NCI-H2029 treated with DMSO at 0.1 percent for 48 hours (cell line): Measurements from ENCODE around the gene TGFB1I1.
A peak's percentile ranks its signal among the peaks of the same experiment; 100 is the strongest.
"Not testable (repeated sequence)": the region's sequence is repeated elsewhere in the genome, so short reads cannot be mapped to it uniquely, and the experiment has no call there.

Experiments used
- DNase-seq: peaks from one replicate; lab custom pipeline; 2025; lab: John Stamatoyannopoulos, UW

Gene TGFB1I1

GRCh38 chr16:31487720-31488467 is 15.9 kb downstream of the TGFB1I1 start:
- no peak for DNase-seq

- no peak for DNase-seq
Observed at GRCh38 chr16:31488468-31489297, 16.7 kb downstream of the TGFB1I1 start.

DNA sequence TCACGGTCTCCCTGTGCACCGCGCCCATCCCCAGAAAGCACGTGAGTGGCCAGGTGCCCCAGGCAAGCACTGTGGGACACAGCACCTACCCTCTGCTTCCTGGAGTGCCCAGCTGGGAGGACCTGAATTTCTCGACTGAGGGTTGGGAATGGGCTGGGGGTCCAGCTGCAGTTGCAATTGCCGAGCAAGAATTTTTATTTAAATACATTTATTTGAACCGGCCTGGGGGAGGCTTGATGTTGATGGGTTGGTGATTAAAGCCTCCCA is 17.3 kb downstream of the TGFB1I1 start:
- DNase-seq, result no peak

GRCh38 chr16:31489616-31490584 is 17.9 kb downstream of the TGFB1I1 start:
- no peak for DNase-seq

DNA sequence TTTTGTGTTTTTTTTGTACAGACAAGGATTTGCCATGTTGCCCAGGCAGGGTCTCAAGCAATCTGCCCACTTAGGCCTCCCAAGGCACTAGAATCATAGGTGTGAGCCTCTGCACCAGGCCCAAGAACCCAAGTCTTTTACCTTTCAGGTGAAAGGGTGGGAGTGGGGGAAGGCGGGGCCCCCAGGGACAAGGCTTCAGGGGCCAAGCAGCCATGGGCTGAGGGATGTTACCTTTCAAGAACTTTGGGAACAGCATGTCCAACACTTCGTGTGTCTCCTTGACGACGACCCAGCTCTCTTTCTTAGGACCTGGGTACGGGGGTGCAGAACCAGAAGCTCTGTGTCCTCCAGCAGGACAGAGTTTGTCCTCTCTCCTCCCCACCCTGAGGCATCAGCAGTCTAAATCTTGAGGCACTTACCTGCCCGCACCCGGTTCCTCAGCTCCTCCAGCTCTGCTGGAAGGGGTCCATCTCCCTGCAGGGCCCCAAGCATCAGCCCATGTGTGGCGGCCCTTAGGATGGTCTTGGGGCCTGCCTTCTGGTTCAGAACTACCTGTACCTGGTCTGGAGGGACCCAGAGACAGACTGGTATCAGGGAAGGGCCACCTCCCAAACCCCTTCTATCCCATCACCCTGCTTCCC is 19.9 kb downstream of the TGFB1I1 start:
- no peak for DNase-seq

DNA sequence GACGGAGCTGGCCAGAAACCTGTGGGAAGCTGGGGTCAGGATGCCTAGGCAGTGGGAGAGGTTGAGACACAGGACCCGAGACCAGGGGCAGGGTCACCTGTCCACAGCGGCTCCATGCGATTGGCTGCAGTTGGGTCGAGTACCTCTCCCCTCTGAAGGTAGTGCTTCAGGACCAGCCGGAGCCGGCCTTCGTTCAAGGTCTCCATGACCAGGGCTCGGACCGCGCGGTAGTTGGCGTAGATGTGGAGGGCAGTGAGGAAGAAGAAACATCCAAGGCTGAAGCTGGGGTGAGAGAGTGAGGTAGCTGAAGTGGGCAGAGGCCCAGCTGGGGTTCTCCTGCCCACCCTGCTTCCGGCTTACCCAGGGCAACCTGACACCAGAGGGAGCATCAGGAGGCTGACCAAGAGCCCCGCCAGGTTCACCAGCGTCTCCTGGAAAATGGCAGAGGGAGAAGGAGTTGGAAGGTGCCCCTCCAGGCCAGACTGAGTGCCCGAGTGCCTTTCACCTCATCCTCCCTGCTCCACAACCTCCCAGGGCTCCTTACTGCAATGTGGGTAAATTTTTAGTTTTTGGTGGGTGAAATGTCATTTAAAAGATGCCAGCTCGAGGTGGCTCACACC is 21.7 kb downstream of the TGFB1I1 start:
- no peak for DNase-seq

DNA sequence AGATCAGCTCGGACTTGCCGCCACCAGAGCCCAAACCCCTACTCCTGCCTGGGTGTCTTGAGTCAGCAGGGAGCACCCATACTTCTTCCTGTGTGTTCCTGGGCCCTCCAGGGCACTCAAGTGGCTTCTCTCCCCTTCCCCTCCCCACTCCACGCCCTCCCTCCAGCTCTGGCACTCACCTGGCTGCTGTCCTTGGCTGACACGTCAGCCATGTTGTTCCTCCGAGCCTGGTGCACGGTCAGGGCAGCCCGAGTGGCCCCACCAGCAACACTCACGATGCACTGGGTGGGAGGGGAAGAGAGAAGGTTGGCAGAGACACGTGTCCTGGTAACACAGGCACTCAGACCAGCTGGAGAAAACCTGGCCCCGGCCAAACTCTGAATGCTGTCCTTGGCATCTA is 24.7 kb downstream of the TGFB1I1 start:
- no peak for DNase-seq

- no peak for DNase-seq
Observed at GRCh38 chr16:31498493-31498892, 26.5 kb downstream of the TGFB1I1 start.

DNA sequence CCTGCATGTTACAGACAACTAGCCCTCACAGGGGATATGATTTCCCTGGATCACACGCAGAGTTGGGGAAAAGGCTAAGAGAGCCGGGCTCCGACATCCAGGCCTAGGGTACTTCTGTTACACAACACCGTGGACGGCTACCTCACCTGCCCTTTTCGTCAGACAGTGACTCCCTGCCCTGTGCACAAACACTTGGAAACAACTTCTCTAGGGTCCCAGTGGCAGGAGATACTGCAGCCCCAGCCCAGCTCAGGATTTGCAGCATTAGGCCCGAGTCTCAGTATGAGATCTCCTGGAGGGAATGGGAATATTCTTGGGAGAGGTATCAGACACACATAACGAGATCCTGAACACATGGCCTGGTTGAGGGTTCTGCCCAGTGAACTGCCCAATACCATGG is 28.0 kb downstream of the TGFB1I1 start:
- no peak for DNase-seq

DNA sequence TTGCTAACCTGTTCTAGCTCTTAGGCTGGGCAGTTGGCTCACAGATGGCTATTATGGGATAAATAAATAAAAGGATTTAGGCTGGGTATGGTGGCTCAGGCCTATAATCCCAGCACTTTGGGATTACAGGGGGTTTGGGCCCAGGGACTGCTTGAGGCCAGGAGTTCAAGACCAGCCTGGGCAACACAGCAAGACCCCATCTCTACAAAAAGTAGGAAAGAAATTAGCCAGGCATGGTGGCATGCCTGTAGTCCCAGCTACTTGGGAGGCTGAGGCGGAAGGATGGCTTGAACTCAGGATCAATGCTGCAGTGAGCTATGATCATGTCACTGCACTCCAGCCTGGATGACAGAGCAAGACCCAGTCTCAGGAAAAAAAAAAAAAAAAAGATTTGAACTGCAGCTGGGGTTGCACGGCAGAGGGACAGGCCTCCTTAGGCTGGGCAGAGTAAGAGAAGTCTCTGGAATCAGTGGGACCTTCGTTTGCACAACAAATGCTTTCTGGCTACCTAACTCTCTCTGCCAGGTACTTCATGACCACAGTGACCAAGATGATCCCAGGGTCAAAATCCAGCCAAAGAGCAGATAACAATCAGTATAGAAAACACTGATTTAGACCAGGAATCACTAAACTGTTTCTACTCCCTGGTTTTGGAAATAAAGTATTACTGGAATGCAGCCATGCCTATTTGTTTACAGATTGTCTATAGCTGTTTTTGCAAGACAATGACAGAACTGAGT is 29.4 kb downstream of the TGFB1I1 start:
- no peak for DNase-seq

DNA sequence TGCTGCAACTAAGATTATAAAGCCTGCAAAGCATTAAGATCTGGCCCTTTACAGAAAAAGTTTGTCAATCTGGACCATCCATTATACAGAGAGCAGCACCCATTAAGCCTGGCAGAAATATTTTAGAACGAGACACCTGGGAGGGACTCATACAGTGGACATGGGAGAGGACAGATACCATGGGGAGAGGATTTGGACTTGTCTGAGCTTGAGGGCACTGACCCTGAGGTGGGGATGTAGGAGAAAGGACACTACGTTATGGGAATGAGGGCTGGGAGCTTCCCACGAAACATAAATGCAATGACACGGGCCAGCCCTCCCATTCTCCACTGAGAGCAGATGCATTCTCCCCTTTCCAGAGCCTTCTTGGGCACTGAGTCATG is 30.0 kb downstream of the TGFB1I1 start:
- DNase-seq, result no peak

DNA sequence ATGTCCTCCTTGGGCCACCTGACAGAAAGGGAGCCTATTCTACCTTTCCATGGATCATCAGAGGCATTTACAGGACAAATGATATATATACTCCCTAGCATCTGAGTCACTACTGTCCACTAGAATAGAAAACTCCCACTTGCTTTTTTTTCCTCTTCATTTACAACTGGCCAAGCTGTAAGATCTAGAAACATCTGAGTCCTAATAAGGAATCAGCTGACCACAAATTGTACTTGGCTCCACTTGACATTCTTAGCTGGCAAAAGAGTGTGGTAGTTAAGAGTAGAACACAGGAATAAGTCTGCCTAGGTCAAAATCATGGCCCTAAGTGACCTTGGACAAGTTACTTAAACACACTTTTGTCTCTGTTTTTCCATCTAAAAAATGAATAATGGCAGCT is 31.0 kb downstream of the TGFB1I1 start:
- DNase-seq, result no peak

DNA sequence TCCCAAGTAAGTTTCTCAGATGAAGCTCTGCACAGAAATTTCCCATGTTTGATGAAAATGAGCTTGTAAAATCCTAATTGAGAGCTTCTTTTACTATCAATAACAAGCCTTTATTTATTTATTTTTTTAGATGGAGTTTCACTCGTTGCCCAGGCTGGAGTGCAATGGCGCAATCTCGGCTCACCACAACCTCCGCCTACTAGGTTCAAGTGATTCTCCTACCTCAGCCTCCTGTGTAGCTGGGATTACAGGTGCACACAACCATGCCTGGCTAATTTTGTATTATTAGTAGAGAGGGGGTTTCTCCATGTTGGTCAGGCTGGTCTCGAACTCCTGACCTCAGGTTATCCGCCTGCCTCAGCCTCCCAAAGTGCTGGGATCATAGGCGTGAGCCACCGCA is 31.6 kb downstream of the TGFB1I1 start:
- DNase-seq, result not testable (repeated sequence)

GRCh38 chr16:31504159-31504558 is 32.2 kb downstream of the TGFB1I1 start:
- no peak for DNase-seq

DNA sequence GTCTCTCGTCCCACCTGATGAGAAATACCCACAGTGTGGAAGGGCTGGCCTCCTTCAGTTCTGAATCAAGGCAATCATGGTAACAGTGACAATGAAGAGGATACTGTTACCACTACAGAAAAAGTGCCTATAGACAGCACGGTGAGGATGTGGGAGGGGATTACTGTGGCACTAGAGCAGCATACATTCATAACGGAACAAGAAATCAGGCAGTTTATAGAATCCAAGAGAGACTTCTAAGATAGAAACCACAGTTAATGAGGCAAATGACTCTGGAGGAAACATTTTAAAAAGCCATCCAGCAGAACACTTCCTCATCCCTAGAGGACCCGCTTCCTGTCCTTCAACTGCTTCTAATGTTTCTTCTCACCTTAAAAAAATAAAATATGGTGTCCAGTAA is 33.5 kb downstream of the TGFB1I1 start:
- no peak for DNase-seq

GRCh38 chr16:31507617-31507928 is 35.6 kb downstream of the TGFB1I1 start:
- no peak for DNase-seq

DNA sequence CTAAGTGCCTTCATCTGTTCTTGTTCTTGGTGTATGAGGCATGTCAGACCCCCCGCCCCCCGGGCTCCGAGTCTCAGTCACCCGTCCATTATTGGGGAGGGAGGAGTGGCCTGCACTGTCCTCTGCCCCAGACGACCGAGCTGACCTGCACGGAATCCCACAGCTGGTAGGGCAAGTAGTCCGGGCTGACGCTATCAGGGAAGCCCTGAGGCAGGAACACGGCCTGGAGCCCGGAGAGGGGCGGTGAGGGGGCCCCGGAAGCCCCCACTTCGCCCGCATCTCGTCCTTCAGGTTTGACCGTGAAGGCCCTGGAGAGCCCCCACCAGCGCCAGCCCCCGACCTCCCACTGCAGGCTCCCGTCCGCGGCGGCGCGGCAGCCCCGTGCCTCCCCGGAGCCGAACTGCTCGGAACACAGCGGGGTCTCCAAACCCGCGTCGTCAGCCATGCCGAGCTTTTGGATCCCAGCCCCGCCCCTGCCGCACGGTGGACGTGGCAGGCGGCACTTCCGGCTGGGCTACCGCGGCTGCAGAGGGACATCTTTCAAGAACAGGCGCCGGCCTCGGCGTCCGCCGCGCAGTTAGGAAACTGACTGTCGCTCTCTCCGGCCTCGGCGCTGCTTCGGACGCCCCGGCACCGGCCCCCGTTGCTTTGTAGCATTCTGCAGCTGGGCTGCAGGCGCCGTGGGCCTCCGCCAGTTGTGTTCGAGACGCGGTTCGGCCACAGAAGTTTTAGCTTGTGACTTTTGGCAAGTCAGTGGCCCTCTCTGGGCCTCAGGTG is 36.2 kb downstream of the TGFB1I1 start, which contains the start of gene RUSF1:
Gene RUSF1, minus strand, starts transcription at position 463 of the 777 bp plus-strand sequence. Its CDS starts 18 bp downstream, at position 445.
- peak; percentile 45 for DNase-seq

- DNase-seq, result no peak
Observed at GRCh38 chr16:31508706-31509195, 36.8 kb downstream of the TGFB1I1 start.

GRCh38 chr16:31513126-31513525 is 41.2 kb downstream of the TGFB1I1 start:
- DNase-seq, result no peak

- DNase-seq, result no peak
Observed at GRCh38 chr16:31513884-31514283, 41.9 kb downstream of the TGFB1I1 start.
